Measurements from ENCODE around the gene RHOF. TPM values are rescaled to one million over a fixed set of nuclear protein-coding genes. Genes with fewer than 3 reads are reported as not detected.

RHOF gene
- total and polyA plus RNA-seq, 4 donors = 15.1 to 34.7 (median 24.8) TPM

- Histone ChIP-seq H3K9ac (ENCODE audit: insufficient read depth in 1 of 2, low read length in 2 of 2) (no peak overlapping the region), H3K4me3 (no peak overlapping the region), H3K27ac (ENCODE audit: low read depth in 1 of 2, low read length in 1 of 2) (peak overlapping the region in 1 of 2 donors; percentile 42), H3K27me3 (ENCODE audit: control insufficient read depth in 3 of 3, insufficient read depth in 3 of 3, low read length in 2 of 3) (no peaks in the 10 kb centered on the region), H3K9me3 (ENCODE audit: control insufficient read depth in 4 of 4, insufficient read depth in 3 of 4, low read length in 3 of 4) (no peaks in the 10 kb centered on the region), H3K36me3 (ENCODE audit: control insufficient read depth in 4 of 4, insufficient read depth in 4 of 4, low read length in 4 of 4) (peaks cover 12 to 49% (median 29%) of the 10 kb centered on the region in 4 donors), H3K4me1 (ENCODE audit: control insufficient read depth in 5 of 5, insufficient read depth in 5 of 5, low read length in 5 of 5) (no peaks in the 10 kb centered on the region)
- no peak for DNase-seq
- ATAC-seq (ENCODE audit: insufficient read depth, low FRiP score) = no peak
- no peak for TF ChIP-seq CTCF (IDR thresholded peaks at IDR 0.05; ENCODE audit: control extremely low read depth, extremely low read depth)
- WGBS, 2 donors = 91 to 93% methylated on average over 29 of the region's 29 CpGs
Observed at GRCh38 chr12:121830588-121831265, 37.2 kb upstream of the RHOF start.

GRCh38 chr12:121830134-121830533, 36.6 kb upstream of the RHOF start:
- Histone ChIP-seq H3K27me3 (ENCODE audit: control insufficient read depth in 3 of 3, insufficient read depth in 3 of 3, low read length in 2 of 3) (no peaks in the 10 kb centered on the region), H3K9ac (ENCODE audit: insufficient read depth in 1 of 2, low read length in 2 of 2) (no peak overlapping the region), H3K36me3 (ENCODE audit: control insufficient read depth in 4 of 4, insufficient read depth in 4 of 4, low read length in 4 of 4) (peaks cover 12 to 51% (median 29%) of the 10 kb centered on the region in 4 donors), H3K4me1 (ENCODE audit: control insufficient read depth in 5 of 5, insufficient read depth in 5 of 5, low read length in 5 of 5) (no peaks in the 10 kb centered on the region), H3K9me3 (ENCODE audit: control insufficient read depth in 4 of 4, insufficient read depth in 3 of 4, low read length in 3 of 4) (no peaks in the 10 kb centered on the region), H3K27ac (ENCODE audit: low read depth in 1 of 2, low read length in 1 of 2) (no peak overlapping the region), H3K4me3 (no peak overlapping the region)
- no peak for ATAC-seq (ENCODE audit: insufficient read depth, low FRiP score)
- TF ChIP-seq CTCF (IDR thresholded peaks at IDR 0.05; ENCODE audit: control extremely low read depth, extremely low read depth) = no peak
- WGBS, 2 donors = 94% methylated on average over 23 of the region's 23 CpGs
- DNase-seq = no peak

GRCh38 chr12:121829250-121829918, 35.9 kb upstream of the RHOF start:
- 88 to 91% methylated on average over 7 of the region's 7 CpGs for WGBS, 2 donors
- H3K27ac ChIP-seq (ENCODE audit: low read depth in 1 of 2, low read length in 1 of 2) = no peak overlapping the region
- DNase-seq (peak in 2 of 3 donors; percentile 19), ATAC-seq (ENCODE audit: insufficient read depth, low FRiP score) (no peak)
- peaks cover 12 to 55% (median 29%) of the 10 kb centered on the region in 4 donors for H3K36me3 ChIP-seq (ENCODE audit: control insufficient read depth in 4 of 4, insufficient read depth in 4 of 4, low read length in 4 of 4)
- no peak overlapping the region for H3K9ac ChIP-seq (ENCODE audit: insufficient read depth in 1 of 2, low read length in 2 of 2)
- H3K9me3 ChIP-seq (ENCODE audit: control insufficient read depth in 4 of 4, insufficient read depth in 3 of 4, low read length in 3 of 4) = no peaks in the 10 kb centered on the region
- H3K4me1 ChIP-seq (ENCODE audit: control insufficient read depth in 5 of 5, insufficient read depth in 5 of 5, low read length in 5 of 5) = no peaks in the 10 kb centered on the region
- H3K27me3 ChIP-seq (ENCODE audit: control insufficient read depth in 3 of 3, insufficient read depth in 3 of 3, low read length in 2 of 3) = no peaks in the 10 kb centered on the region
- no peak for TF ChIP-seq CTCF (IDR thresholded peaks at IDR 0.05; ENCODE audit: control extremely low read depth, extremely low read depth)
- no peak overlapping the region for H3K4me3 ChIP-seq
